Activated CD4-positive, alpha-beta T cell treated with anti-CD3 and anti-CD28 coated beads for 1 hour (primary cell): ENCODE measurements around the gene SIMC1.
"Not testable (repeated sequence)": the region's sequence is repeated elsewhere in the genome, so short reads cannot be mapped to it uniquely, and the experiment has no call there.

ENCODE experiments used
- DNase-seq: peaks from one replicate; pipeline ENCODE4 v3.0.0-alpha.2; 2020

SIMC1 gene

GRCh38 chr5:176216393-176216916 lies 21.8 kb upstream of the SIMC1 start:
- DNase-seq, result not testable (repeated sequence)

- DNase-seq, result not testable (repeated sequence)
Observed at GRCh38 chr5:176217188-176217729, 21.0 kb upstream of the SIMC1 start.

GRCh38 chr5:176217764-176218163 lies 20.5 kb upstream of the SIMC1 start:
- DNase-seq, result not testable (repeated sequence)

- not testable (repeated sequence) for DNase-seq
Observed at GRCh38 chr5:176222006-176222405, 16.2 kb upstream of the SIMC1 start.

- DNase-seq, result not testable (repeated sequence)
Observed at GRCh38 chr5:176228358-176228757, 9.9 kb upstream of the SIMC1 start.

- DNase-seq, result not testable (repeated sequence)
Observed at GRCh38 chr5:176233253-176233652, 5.0 kb upstream of the SIMC1 start.

GRCh38 chr5:176235155-176235554 lies 3.1 kb upstream of the SIMC1 start:
- peak; percentile 8 for DNase-seq

GRCh38 chr5:176238645-176239283 lies 540 bp downstream of the SIMC1 start:
- DNase-seq, result not testable (repeated sequence)

GRCh38 chr5:176239304-176239703 lies 1.1 kb downstream of the SIMC1 start:
- DNase-seq, result not testable (repeated sequence)

- DNase-seq, result not testable (repeated sequence)
Observed at GRCh38 chr5:176244318-176244717, 6.1 kb downstream of the SIMC1 start.

- DNase-seq, result not testable (repeated sequence)
Observed at GRCh38 chr5:176245074-176245473, 6.8 kb downstream of the SIMC1 start.

- DNase-seq, result not testable (repeated sequence)
Observed at GRCh38 chr5:176245489-176245888, 7.3 kb downstream of the SIMC1 start.

GRCh38 chr5:176250691-176251090 lies 12.5 kb downstream of the SIMC1 start:
- not testable (repeated sequence) for DNase-seq

- DNase-seq, result not testable (repeated sequence)
Observed at GRCh38 chr5:176252171-176252570, 13.9 kb downstream of the SIMC1 start.

- not testable (repeated sequence) for DNase-seq
Observed at GRCh38 chr5:176253370-176254065, 15.3 kb downstream of the SIMC1 start.

- DNase-seq, result not testable (repeated sequence)
Observed at GRCh38 chr5:176254066-176254393, 15.8 kb downstream of the SIMC1 start.

- not testable (repeated sequence) for DNase-seq
Observed at GRCh38 chr5:176257871-176258505, 19.8 kb downstream of the SIMC1 start.

- DNase-seq, result not testable (repeated sequence)
Observed at GRCh38 chr5:176260682-176261081, 22.5 kb downstream of the SIMC1 start.

- DNase-seq, result not testable (repeated sequence)
Observed at GRCh38 chr5:176266448-176266847, 28.2 kb downstream of the SIMC1 start.

GRCh38 chr5:176289018-176289417 lies 50.8 kb downstream of the SIMC1 start:
- DNase-seq, result not testable (repeated sequence)

GRCh38 chr5:176290057-176290840 lies 52.0 kb downstream of the SIMC1 start:
- not testable (repeated sequence) for DNase-seq

- DNase-seq, result not testable (repeated sequence)
Observed at GRCh38 chr5:176305356-176305755, 67.1 kb downstream of the SIMC1 start.
